ENCODE results near the gene TAPBPL.

The TAPBPL gene

GRCh38 chr12:6451348-6452244, at the start of gene TAPBPL:
TAPBPL (plus strand) TSS chr12:6452042; CDS start chr12:6452249, 207 bp downstream.
- H3K4me1 ChIP-seq (ENCODE audit: control insufficient read depth, insufficient read depth, low read length), result peaks cover 27% of the 10 kb centered on the region
- H3K9ac ChIP-seq (ENCODE audit: low read length), result peak within 1 kb of the TSS; percentile 93
- no peaks in the 10 kb centered on the region for H3K9me3 ChIP-seq (ENCODE audit: control insufficient read depth, low read length)
- no peaks in the 10 kb centered on the region for H3K27me3 ChIP-seq (replicated peaks; ENCODE audit: control insufficient read depth, insufficient read depth, low read length)
- peak within 1 kb of the TSS; percentile 84 for H3K4me3 ChIP-seq (ENCODE audit: low read length)
- H3K36me3 ChIP-seq (ENCODE audit: control insufficient read depth, insufficient read depth, low read length, severe bottlenecking), result peaks cover 7% of the 10 kb centered on the region
- peak; percentile 87 for DNase-seq (ENCODE audit: low read depth)

GRCh38 chr12:6404390-6404789, 47.5 kb upstream of the TAPBPL start:
- no peaks in the 10 kb centered on the region for H3K27me3 ChIP-seq (replicated peaks; ENCODE audit: control insufficient read depth, insufficient read depth, low read length)
- H3K9ac ChIP-seq (ENCODE audit: low read length), result no peak overlapping the region
- DNase-seq (ENCODE audit: low read depth), result no peak
- H3K4me3 ChIP-seq (ENCODE audit: low read length), result no peak overlapping the region
- peaks cover 6% of the 10 kb centered on the region for H3K9me3 ChIP-seq (ENCODE audit: control insufficient read depth, low read length)
- H3K36me3 ChIP-seq (ENCODE audit: control insufficient read depth, insufficient read depth, low read length, severe bottlenecking), result peaks cover 7% of the 10 kb centered on the region
- H3K4me1 ChIP-seq (ENCODE audit: control insufficient read depth, insufficient read depth, low read length), result no peaks in the 10 kb centered on the region

- H3K9ac ChIP-seq (ENCODE audit: low read length), result no peak overlapping the region
- H3K36me3 ChIP-seq (ENCODE audit: control insufficient read depth, insufficient read depth, low read length, severe bottlenecking), result no peaks in the 10 kb centered on the region
- H3K4me1 ChIP-seq (ENCODE audit: control insufficient read depth, insufficient read depth, low read length), result no peaks in the 10 kb centered on the region
- H3K9me3 ChIP-seq (ENCODE audit: control insufficient read depth, low read length), result peaks cover 8% of the 10 kb centered on the region
- H3K27me3 ChIP-seq (replicated peaks; ENCODE audit: control insufficient read depth, insufficient read depth, low read length), result no peaks in the 10 kb centered on the region
- no peak overlapping the region for H3K4me3 ChIP-seq (ENCODE audit: low read length)
- DNase-seq (ENCODE audit: low read depth), result no peak
Observed at GRCh38 chr12:6405963-6406362, 45.9 kb upstream of the TAPBPL start.

- no peak overlapping the region for H3K4me3 ChIP-seq (ENCODE audit: low read length)
- peaks cover 8% of the 10 kb centered on the region for H3K9me3 ChIP-seq (ENCODE audit: control insufficient read depth, low read length)
- H3K9ac ChIP-seq (ENCODE audit: low read length), result no peak overlapping the region
- no peaks in the 10 kb centered on the region for H3K27me3 ChIP-seq (replicated peaks; ENCODE audit: control insufficient read depth, insufficient read depth, low read length)
- DNase-seq (ENCODE audit: low read depth), result no peak
- H3K4me1 ChIP-seq (ENCODE audit: control insufficient read depth, insufficient read depth, low read length), result no peaks in the 10 kb centered on the region
- no peaks in the 10 kb centered on the region for H3K36me3 ChIP-seq (ENCODE audit: control insufficient read depth, insufficient read depth, low read length, severe bottlenecking)
Observed at GRCh38 chr12:6407236-6407954, 44.4 kb upstream of the TAPBPL start.

GRCh38 chr12:6416596-6416995, 35.2 kb upstream of the TAPBPL start:
- DNase-seq (ENCODE audit: low read depth), result no peak
- peaks cover 9% of the 10 kb centered on the region for H3K36me3 ChIP-seq (ENCODE audit: control insufficient read depth, insufficient read depth, low read length, severe bottlenecking)
- no peak overlapping the region for H3K4me3 ChIP-seq (ENCODE audit: low read length)
- H3K4me1 ChIP-seq (ENCODE audit: control insufficient read depth, insufficient read depth, low read length), result peaks cover 9% of the 10 kb centered on the region
- H3K27me3 ChIP-seq (replicated peaks; ENCODE audit: control insufficient read depth, insufficient read depth, low read length), result no peaks in the 10 kb centered on the region
- H3K9me3 ChIP-seq (ENCODE audit: control insufficient read depth, low read length), result no peaks in the 10 kb centered on the region
- no peak overlapping the region for H3K9ac ChIP-seq (ENCODE audit: low read length)

GRCh38 chr12:6418796-6419195, 33.0 kb upstream of the TAPBPL start:
- H3K4me3 ChIP-seq (ENCODE audit: low read length), result no peak overlapping the region
- H3K36me3 ChIP-seq (ENCODE audit: control insufficient read depth, insufficient read depth, low read length, severe bottlenecking), result peaks cover 9% of the 10 kb centered on the region
- no peaks in the 10 kb centered on the region for H3K9me3 ChIP-seq (ENCODE audit: control insufficient read depth, low read length)
- no peaks in the 10 kb centered on the region for H3K27me3 ChIP-seq (replicated peaks; ENCODE audit: control insufficient read depth, insufficient read depth, low read length)
- no peak overlapping the region for H3K9ac ChIP-seq (ENCODE audit: low read length)
- DNase-seq (ENCODE audit: low read depth), result no peak
- peaks cover 11% of the 10 kb centered on the region for H3K4me1 ChIP-seq (ENCODE audit: control insufficient read depth, insufficient read depth, low read length)

GRCh38 chr12:6420364-6420763, 31.5 kb upstream of the TAPBPL start:
- peaks cover 9% of the 10 kb centered on the region for H3K36me3 ChIP-seq (ENCODE audit: control insufficient read depth, insufficient read depth, low read length, severe bottlenecking)
- no peaks in the 10 kb centered on the region for H3K27me3 ChIP-seq (replicated peaks; ENCODE audit: control insufficient read depth, insufficient read depth, low read length)
- H3K9ac ChIP-seq (ENCODE audit: low read length), result peak overlapping the region; percentile 5
- H3K4me3 ChIP-seq (ENCODE audit: low read length), result no peak overlapping the region
- no peaks in the 10 kb centered on the region for H3K9me3 ChIP-seq (ENCODE audit: control insufficient read depth, low read length)
- H3K4me1 ChIP-seq (ENCODE audit: control insufficient read depth, insufficient read depth, low read length), result peaks cover 15% of the 10 kb centered on the region
- no peak for DNase-seq (ENCODE audit: low read depth)

- H3K4me3 ChIP-seq (ENCODE audit: low read length), result no peak overlapping the region
- H3K4me1 ChIP-seq (ENCODE audit: control insufficient read depth, insufficient read depth, low read length), result peaks cover 9% of the 10 kb centered on the region
- peak; percentile 98 for DNase-seq (ENCODE audit: low read depth)
- H3K27me3 ChIP-seq (replicated peaks; ENCODE audit: control insufficient read depth, insufficient read depth, low read length), result no peaks in the 10 kb centered on the region
- H3K9me3 ChIP-seq (ENCODE audit: control insufficient read depth, low read length), result no peaks in the 10 kb centered on the region
- H3K9ac ChIP-seq (ENCODE audit: low read length), result no peak overlapping the region
- no peaks in the 10 kb centered on the region for H3K36me3 ChIP-seq (ENCODE audit: control insufficient read depth, insufficient read depth, low read length, severe bottlenecking)
Observed at GRCh38 chr12:6423267-6424007, 28.4 kb upstream of the TAPBPL start.

GRCh38 chr12:6424008-6424347, 27.9 kb upstream of the TAPBPL start:
- no peak for DNase-seq (ENCODE audit: low read depth)
- Histone ChIP-seq H3K9me3 (ENCODE audit: control insufficient read depth, low read length) (no peaks in the 10 kb centered on the region), H3K4me3 (ENCODE audit: low read length) (no peak overlapping the region), H3K4me1 (ENCODE audit: control insufficient read depth, insufficient read depth, low read length) (peaks cover 9% of the 10 kb centered on the region), H3K9ac (ENCODE audit: low read length) (no peak overlapping the region), H3K36me3 (ENCODE audit: control insufficient read depth, insufficient read depth, low read length, severe bottlenecking) (no peaks in the 10 kb centered on the region), H3K27me3 (replicated peaks; ENCODE audit: control insufficient read depth, insufficient read depth, low read length) (no peaks in the 10 kb centered on the region)

- H3K36me3 ChIP-seq (ENCODE audit: control insufficient read depth, insufficient read depth, low read length, severe bottlenecking), result no peaks in the 10 kb centered on the region
- no peak for DNase-seq (ENCODE audit: low read depth)
- H3K27me3 ChIP-seq (replicated peaks; ENCODE audit: control insufficient read depth, insufficient read depth, low read length), result no peaks in the 10 kb centered on the region
- H3K9me3 ChIP-seq (ENCODE audit: control insufficient read depth, low read length), result no peaks in the 10 kb centered on the region
- H3K4me1 ChIP-seq (ENCODE audit: control insufficient read depth, insufficient read depth, low read length), result peaks cover 12% of the 10 kb centered on the region
- no peak overlapping the region for H3K9ac ChIP-seq (ENCODE audit: low read length)
- H3K4me3 ChIP-seq (ENCODE audit: low read length), result no peak overlapping the region
Observed at GRCh38 chr12:6424866-6425265, 27.0 kb upstream of the TAPBPL start.

Measured in adipocyte (in vitro differentiated cells).